ENCODE measurements around the gene TMEM91. TPM values are rescaled to one million over a fixed set of nuclear protein-coding genes. Genes with fewer than 3 reads are reported as not detected.
A peak's percentile ranks its signal among the peaks of the same experiment; 100 is the strongest.

TMEM91 gene
- total RNA-seq, 1 experiment from 2014 or later = 5.3 TPM

DNA sequence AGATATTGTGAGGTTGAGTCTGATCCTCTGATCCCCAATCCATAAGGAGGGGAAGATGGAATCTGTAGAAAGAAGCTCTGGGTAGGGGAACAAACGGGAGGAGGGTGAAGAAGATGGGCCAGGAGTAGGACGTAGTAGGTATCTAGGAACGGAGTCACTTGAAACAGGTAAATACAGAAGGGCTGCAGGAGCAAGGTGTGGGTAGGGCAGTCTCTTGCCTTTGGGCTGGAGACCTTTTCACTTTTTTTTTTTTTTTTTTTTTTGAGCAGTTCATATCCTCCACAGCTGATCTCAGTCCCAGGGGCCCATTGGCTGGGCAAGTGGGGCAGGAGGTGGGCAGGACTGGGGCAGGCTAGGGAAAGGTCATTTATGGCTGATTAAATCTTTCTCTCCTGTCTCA, 22.8 kb downstream of the TMEM91 start:
- TF ChIP-seq CREB1 (CRISPR knock-in tag; IDR thresholded peaks at IDR 0.05) (no peak), TP53 (CRISPR knock-in tag; IDR thresholded peaks at IDR 0.05) (no peak), ESRRA (CRISPR knock-in tag; IDR thresholded peaks at IDR 0.05; ENCODE audit: borderline replicate concordance) (no peak), SMAD3 (CRISPR knock-in tag; IDR thresholded peaks at IDR 0.05; ENCODE audit: borderline replicate concordance) (no peak), MXD4 (CRISPR knock-in tag; IDR thresholded peaks at IDR 0.05; ENCODE audit: borderline replicate concordance) (no peak), ZNF671 (CRISPR knock-in tag; IDR thresholded peaks at IDR 0.05) (no peak), NR3C1 (CRISPR knock-in tag; conservative IDR thresholded peaks at IDR 0.05; ENCODE audit: low read depth) (no peak), JUN (CRISPR knock-in tag; IDR thresholded peaks at IDR 0.05) (no peak), ZNF138 (CRISPR knock-in tag; conservative IDR thresholded peaks at IDR 0.05) (no peak), PRRX2 (CRISPR knock-in tag; IDR thresholded peaks at IDR 0.05) (no peak)
- TF ChIP-seq, protein P1, sequence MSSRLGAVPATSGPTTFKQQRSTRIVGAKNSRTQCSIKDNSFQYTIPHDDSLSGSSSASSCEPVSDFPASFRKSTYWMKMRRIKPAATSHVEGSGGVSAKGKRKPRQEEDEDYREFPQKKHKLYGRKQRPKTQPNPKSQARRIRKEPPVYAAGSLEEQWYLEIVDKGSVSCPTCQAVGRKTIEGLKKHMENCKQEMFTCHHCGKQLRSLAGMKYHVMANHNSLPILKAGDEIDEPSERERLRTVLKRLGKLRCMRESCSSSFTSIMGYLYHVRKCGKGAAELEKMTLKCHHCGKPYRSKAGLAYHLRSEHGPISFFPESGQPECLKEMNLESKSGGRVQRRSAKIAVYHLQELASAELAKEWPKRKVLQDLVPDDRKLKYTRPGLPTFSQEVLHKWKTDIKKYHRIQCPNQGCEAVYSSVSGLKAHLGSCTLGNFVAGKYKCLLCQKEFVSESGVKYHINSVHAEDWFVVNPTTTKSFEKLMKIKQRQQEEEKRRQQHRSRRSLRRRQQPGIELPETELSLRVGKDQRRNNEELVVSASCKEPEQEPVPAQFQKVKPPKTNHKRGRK (CRISPR knock-in tag; IDR thresholded peaks at IDR 0.05; ENCODE audit: borderline replicate concordance) = no peak
- TF ChIP-seq, protein P2, sequence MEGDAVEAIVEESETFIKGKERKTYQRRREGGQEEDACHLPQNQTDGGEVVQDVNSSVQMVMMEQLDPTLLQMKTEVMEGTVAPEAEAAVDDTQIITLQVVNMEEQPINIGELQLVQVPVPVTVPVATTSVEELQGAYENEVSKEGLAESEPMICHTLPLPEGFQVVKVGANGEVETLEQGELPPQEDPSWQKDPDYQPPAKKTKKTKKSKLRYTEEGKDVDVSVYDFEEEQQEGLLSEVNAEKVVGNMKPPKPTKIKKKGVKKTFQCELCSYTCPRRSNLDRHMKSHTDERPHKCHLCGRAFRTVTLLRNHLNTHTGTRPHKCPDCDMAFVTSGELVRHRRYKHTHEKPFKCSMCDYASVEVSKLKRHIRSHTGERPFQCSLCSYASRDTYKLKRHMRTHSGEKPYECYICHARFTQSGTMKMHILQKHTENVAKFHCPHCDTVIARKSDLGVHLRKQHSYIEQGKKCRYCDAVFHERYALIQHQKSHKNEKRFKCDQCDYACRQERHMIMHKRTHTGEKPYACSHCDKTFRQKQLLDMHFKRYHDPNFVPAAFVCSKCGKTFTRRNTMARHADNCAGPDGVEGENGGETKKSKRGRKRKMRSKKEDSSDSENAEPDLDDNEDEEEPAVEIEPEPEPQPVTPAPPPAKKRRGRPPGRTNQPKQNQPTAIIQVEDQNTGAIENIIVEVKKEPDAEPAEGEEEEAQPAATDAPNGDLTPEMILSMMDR (IDR thresholded peaks at IDR 0.05) = no peak
- TF ChIP-seq, protein P3, sequence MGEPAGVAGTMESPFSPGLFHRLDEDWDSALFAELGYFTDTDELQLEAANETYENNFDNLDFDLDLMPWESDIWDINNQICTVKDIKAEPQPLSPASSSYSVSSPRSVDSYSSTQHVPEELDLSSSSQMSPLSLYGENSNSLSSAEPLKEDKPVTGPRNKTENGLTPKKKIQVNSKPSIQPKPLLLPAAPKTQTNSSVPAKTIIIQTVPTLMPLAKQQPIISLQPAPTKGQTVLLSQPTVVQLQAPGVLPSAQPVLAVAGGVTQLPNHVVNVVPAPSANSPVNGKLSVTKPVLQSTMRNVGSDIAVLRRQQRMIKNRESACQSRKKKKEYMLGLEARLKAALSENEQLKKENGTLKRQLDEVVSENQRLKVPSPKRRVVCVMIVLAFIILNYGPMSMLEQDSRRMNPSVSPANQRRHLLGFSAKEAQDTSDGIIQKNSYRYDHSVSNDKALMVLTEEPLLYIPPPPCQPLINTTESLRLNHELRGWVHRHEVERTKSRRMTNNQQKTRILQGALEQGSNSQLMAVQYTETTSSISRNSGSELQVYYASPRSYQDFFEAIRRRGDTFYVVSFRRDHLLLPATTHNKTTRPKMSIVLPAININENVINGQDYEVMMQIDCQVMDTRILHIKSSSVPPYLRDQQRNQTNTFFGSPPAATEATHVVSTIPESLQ (CRISPR knock-in tag; IDR thresholded peaks at IDR 0.05) = no peak
- TF ChIP-seq, protein P4, sequence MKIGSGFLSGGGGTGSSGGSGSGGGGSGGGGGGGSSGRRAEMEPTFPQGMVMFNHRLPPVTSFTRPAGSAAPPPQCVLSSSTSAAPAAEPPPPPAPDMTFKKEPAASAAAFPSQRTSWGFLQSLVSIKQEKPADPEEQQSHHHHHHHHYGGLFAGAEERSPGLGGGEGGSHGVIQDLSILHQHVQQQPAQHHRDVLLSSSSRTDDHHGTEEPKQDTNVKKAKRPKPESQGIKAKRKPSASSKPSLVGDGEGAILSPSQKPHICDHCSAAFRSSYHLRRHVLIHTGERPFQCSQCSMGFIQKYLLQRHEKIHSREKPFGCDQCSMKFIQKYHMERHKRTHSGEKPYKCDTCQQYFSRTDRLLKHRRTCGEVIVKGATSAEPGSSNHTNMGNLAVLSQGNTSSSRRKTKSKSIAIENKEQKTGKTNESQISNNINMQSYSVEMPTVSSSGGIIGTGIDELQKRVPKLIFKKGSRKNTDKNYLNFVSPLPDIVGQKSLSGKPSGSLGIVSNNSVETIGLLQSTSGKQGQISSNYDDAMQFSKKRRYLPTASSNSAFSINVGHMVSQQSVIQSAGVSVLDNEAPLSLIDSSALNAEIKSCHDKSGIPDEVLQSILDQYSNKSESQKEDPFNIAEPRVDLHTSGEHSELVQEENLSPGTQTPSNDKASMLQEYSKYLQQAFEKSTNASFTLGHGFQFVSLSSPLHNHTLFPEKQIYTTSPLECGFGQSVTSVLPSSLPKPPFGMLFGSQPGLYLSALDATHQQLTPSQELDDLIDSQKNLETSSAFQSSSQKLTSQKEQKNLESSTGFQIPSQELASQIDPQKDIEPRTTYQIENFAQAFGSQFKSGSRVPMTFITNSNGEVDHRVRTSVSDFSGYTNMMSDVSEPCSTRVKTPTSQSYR (CRISPR knock-in tag; IDR thresholded peaks at IDR 0.05) = no peak
- TF ChIP-seq, protein P5, sequence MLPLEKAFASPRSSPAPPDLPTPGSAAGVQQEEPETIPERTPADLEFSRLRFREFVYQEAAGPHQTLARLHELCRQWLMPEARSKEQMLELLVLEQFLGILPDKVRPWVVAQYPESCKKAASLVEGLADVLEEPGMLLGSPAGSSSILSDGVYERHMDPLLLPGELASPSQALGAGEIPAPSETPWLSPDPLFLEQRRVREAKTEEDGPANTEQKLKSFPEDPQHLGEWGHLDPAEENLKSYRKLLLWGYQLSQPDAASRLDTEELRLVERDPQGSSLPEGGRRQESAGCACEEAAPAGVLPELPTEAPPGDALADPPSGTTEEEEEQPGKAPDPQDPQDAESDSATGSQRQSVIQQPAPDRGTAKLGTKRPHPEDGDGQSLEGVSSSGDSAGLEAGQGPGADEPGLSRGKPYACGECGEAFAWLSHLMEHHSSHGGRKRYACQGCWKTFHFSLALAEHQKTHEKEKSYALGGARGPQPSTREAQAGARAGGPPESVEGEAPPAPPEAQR (CRISPR knock-in tag; IDR thresholded peaks at IDR 0.05) = no peak
- TF ChIP-seq, protein P6, sequence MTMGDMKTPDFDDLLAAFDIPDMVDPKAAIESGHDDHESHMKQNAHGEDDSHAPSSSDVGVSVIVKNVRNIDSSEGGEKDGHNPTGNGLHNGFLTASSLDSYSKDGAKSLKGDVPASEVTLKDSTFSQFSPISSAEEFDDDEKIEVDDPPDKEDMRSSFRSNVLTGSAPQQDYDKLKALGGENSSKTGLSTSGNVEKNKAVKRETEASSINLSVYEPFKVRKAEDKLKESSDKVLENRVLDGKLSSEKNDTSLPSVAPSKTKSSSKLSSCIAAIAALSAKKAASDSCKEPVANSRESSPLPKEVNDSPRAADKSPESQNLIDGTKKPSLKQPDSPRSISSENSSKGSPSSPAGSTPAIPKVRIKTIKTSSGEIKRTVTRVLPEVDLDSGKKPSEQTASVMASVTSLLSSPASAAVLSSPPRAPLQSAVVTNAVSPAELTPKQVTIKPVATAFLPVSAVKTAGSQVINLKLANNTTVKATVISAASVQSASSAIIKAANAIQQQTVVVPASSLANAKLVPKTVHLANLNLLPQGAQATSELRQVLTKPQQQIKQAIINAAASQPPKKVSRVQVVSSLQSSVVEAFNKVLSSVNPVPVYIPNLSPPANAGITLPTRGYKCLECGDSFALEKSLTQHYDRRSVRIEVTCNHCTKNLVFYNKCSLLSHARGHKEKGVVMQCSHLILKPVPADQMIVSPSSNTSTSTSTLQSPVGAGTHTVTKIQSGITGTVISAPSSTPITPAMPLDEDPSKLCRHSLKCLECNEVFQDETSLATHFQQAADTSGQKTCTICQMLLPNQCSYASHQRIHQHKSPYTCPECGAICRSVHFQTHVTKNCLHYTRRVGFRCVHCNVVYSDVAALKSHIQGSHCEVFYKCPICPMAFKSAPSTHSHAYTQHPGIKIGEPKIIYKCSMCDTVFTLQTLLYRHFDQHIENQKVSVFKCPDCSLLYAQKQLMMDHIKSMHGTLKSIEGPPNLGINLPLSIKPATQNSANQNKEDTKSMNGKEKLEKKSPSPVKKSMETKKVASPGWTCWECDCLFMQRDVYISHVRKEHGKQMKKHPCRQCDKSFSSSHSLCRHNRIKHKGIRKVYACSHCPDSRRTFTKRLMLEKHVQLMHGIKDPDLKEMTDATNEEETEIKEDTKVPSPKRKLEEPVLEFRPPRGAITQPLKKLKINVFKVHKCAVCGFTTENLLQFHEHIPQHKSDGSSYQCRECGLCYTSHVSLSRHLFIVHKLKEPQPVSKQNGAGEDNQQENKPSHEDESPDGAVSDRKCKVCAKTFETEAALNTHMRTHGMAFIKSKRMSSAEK (CRISPR knock-in tag; IDR thresholded peaks at IDR 0.05; ENCODE audit: borderline replicate concordance) = no peak
- Mint-ChIP-seq H3K27me3 (ENCODE audit: low read depth) (no peaks in the 10 kb centered on the region), H3K36me3 (no peaks in the 10 kb centered on the region), H3K4me1 (peaks cover 22% of the 10 kb centered on the region), H3K27ac (peak overlapping the region; percentile 60), H3K4me3 (peak overlapping the region; percentile 100), H3K9me3 (no peaks in the 10 kb centered on the region)
- ChIA-PET POLR2A (interaction anchor here (0.7 to 1.1 kb wide), 2 partner anchors 28 to 35 kb away, joined by 3 to 9 read pairs; partner anchors contain the start of genes B3GNT8 and B9D2), CTCF (no interaction called here)
- ATAC-seq = no peak
- no peak for DNase-seq (ENCODE audit: low spot score)

Measured in WTC11 (cell line).